ENCODE results near the gene L3MBTL4.
"Not testable (repeated sequence)": the region's sequence is repeated elsewhere in the genome, so short reads cannot be mapped to it uniquely, and the experiment has no call there.

L3MBTL4 gene

GRCh38 chr18:6414118-6414722 is 491 bp downstream of the L3MBTL4 start:
- CTCF ChIA-PET, result interaction anchor here (1.0 kb wide), 1 partner anchor 9 kb away, joined by 4 read pairs; no protein-coding TSS in a partner anchor
- no peaks in the 10 kb centered on the region for H3K36me3 ChIP-seq (ENCODE audit: control insufficient read depth in 4 of 4, insufficient read depth in 4 of 4, low read length in 3 of 4)
- peak overlapping the region; percentile 50 to 66 for H3K27ac ChIP-seq (ENCODE audit: insufficient read depth in 1 of 2, low read depth in 1 of 2, low read length in 2 of 2, poor library complexity in 1 of 2, severe bottlenecking in 2 of 2)
- peaks cover 0 to 19% (median 0%) of the 10 kb centered on the region in 5 experiments for H3K27me3 ChIP-seq (replicated peaks in 2 of 5; ENCODE audit: control insufficient read depth in 4 of 5, insufficient read depth in 5 of 5, low read length in 4 of 5)
- peak; percentile 70 to 90 (median 84) for DNase-seq
- H3K9me3 ChIP-seq (ENCODE audit: control extremely low read depth in 1 of 5, control insufficient read depth in 4 of 5, insufficient read depth in 2 of 5, low read depth in 1 of 5, low read length in 4 of 5), result no peaks in the 10 kb centered on the region
- H3K4me1 ChIP-seq (ENCODE audit: control extremely low read depth in 1 of 4, control insufficient read depth in 4 of 4, insufficient read depth in 4 of 4, low read length in 3 of 4), result peaks cover 3 to 33% (median 9%) of the 10 kb centered on the region in 4 experiments
- WGBS (ENCODE audit: insufficient coverage), result 0% methylated on average over 48 of the region's 68 CpGs
- peak overlapping the region; percentile 59 to 96 (median 81) for H3K4me3 ChIP-seq (ENCODE audit: control insufficient read depth in 1 of 7, extremely low read depth in 1 of 7, insufficient read depth in 4 of 7, low read depth in 2 of 7, low read length in 6 of 7)
- POLR2A ChIA-PET, result no interaction called here

GRCh38 chr18:6413579-6414117 is 1.1 kb downstream of the L3MBTL4 start:
- no peaks in the 10 kb centered on the region for H3K9me3 ChIP-seq (ENCODE audit: control extremely low read depth in 1 of 5, control insufficient read depth in 4 of 5, insufficient read depth in 2 of 5, low read depth in 1 of 5, low read length in 4 of 5)
- CTCF ChIA-PET, result interaction anchor here (1.0 kb wide), 1 partner anchor 9 kb away, joined by 4 read pairs; no protein-coding TSS in a partner anchor
- H3K27ac ChIP-seq (ENCODE audit: insufficient read depth in 1 of 2, low read depth in 1 of 2, low read length in 2 of 2, poor library complexity in 1 of 2, severe bottlenecking in 2 of 2), result peak overlapping the region in 1 of 2 experiments; percentile 66
- peak overlapping the region in 6 of 7 experiments; percentile 59 to 96 (median 84) for H3K4me3 ChIP-seq (ENCODE audit: control insufficient read depth in 1 of 7, extremely low read depth in 1 of 7, insufficient read depth in 4 of 7, low read depth in 2 of 7, low read length in 6 of 7)
- peaks cover 3 to 33% (median 9%) of the 10 kb centered on the region in 4 experiments for H3K4me1 ChIP-seq (ENCODE audit: control extremely low read depth in 1 of 4, control insufficient read depth in 4 of 4, insufficient read depth in 4 of 4, low read length in 3 of 4)
- H3K27me3 ChIP-seq (replicated peaks in 2 of 5; ENCODE audit: control insufficient read depth in 4 of 5, insufficient read depth in 5 of 5, low read length in 4 of 5), result peaks cover 0 to 19% (median 0%) of the 10 kb centered on the region in 5 experiments
- no peaks in the 10 kb centered on the region for H3K36me3 ChIP-seq (ENCODE audit: control insufficient read depth in 4 of 4, insufficient read depth in 4 of 4, low read length in 3 of 4)
- POLR2A ChIA-PET, result no interaction called here
- peak in 2 of 3 donors; percentile 44 to 62 for DNase-seq
- 34% methylated on average over 19 of the region's 25 CpGs for WGBS (ENCODE audit: insufficient coverage)

GRCh38 chr18:6412933-6413472 is 1.7 kb downstream of the L3MBTL4 start:
- POLR2A ChIA-PET, result no interaction called here
- CTCF ChIA-PET, result interaction anchor here (1.0 kb wide), 1 partner anchor 8 kb away, joined by 4 read pairs; no protein-coding TSS in a partner anchor
- no CpG with 5 or more reads among the region's 3 CpGs for WGBS (ENCODE audit: insufficient coverage)
- peak in 1 of 3 donors; percentile 9 for DNase-seq
- H3K9me3 ChIP-seq (ENCODE audit: control extremely low read depth in 1 of 5, control insufficient read depth in 4 of 5, insufficient read depth in 2 of 5, low read depth in 1 of 5, low read length in 4 of 5), result no peaks in the 10 kb centered on the region
- no peaks in the 10 kb centered on the region for H3K36me3 ChIP-seq (ENCODE audit: control insufficient read depth in 4 of 4, insufficient read depth in 4 of 4, low read length in 3 of 4)
- H3K4me3 ChIP-seq (ENCODE audit: control insufficient read depth in 1 of 7, extremely low read depth in 1 of 7, insufficient read depth in 4 of 7, low read depth in 2 of 7, low read length in 6 of 7), result peak overlapping the region in 5 of 7 experiments; percentile 15 to 96 (median 37)
- H3K4me1 ChIP-seq (ENCODE audit: control extremely low read depth in 1 of 4, control insufficient read depth in 4 of 4, insufficient read depth in 4 of 4, low read length in 3 of 4), result peaks cover 3 to 33% (median 9%) of the 10 kb centered on the region in 4 experiments
- H3K27ac ChIP-seq (ENCODE audit: insufficient read depth in 1 of 2, low read depth in 1 of 2, low read length in 2 of 2, poor library complexity in 1 of 2, severe bottlenecking in 2 of 2), result peak overlapping the region in 1 of 2 experiments; percentile 22
- H3K27me3 ChIP-seq (replicated peaks in 2 of 5; ENCODE audit: control insufficient read depth in 4 of 5, insufficient read depth in 5 of 5, low read length in 4 of 5), result peaks cover 0 to 19% (median 0%) of the 10 kb centered on the region in 5 experiments

GRCh38 chr18:6411382-6411781 is 3.3 kb downstream of the L3MBTL4 start:
- CTCF ChIA-PET, result no interaction called here
- Histone ChIP-seq H3K4me3 (ENCODE audit: control insufficient read depth in 1 of 7, extremely low read depth in 1 of 7, insufficient read depth in 4 of 7, low read depth in 2 of 7, low read length in 6 of 7) (no peak overlapping the region), H3K4me1 (ENCODE audit: control extremely low read depth in 1 of 4, control insufficient read depth in 4 of 4, insufficient read depth in 4 of 4, low read length in 3 of 4) (peaks cover 3 to 34% (median 9%) of the 10 kb centered on the region in 4 experiments), H3K9me3 (ENCODE audit: control extremely low read depth in 1 of 5, control insufficient read depth in 4 of 5, insufficient read depth in 2 of 5, low read depth in 1 of 5, low read length in 4 of 5) (no peaks in the 10 kb centered on the region), H3K36me3 (ENCODE audit: control insufficient read depth in 4 of 4, insufficient read depth in 4 of 4, low read length in 3 of 4) (no peaks in the 10 kb centered on the region), H3K27ac (ENCODE audit: insufficient read depth in 1 of 2, low read depth in 1 of 2, low read length in 2 of 2, poor library complexity in 1 of 2, severe bottlenecking in 2 of 2) (no peak overlapping the region), H3K27me3 (replicated peaks in 2 of 5; ENCODE audit: control insufficient read depth in 4 of 5, insufficient read depth in 5 of 5, low read length in 4 of 5) (peaks cover 0 to 16% (median 0%) of the 10 kb centered on the region in 5 experiments)
- 21% methylated on average over 2 of the region's 5 CpGs for WGBS (ENCODE audit: insufficient coverage)
- POLR2A ChIA-PET, result no interaction called here
- peak in 2 of 3 donors; percentile 22 to 39 for DNase-seq

- Histone ChIP-seq H3K27me3 (replicated peaks in 2 of 5; ENCODE audit: control insufficient read depth in 4 of 5, insufficient read depth in 5 of 5, low read length in 4 of 5) (peaks cover 0 to 9% (median 0%) of the 10 kb centered on the region in 5 experiments), H3K36me3 (ENCODE audit: control insufficient read depth in 4 of 4, insufficient read depth in 4 of 4, low read length in 3 of 4) (no peaks in the 10 kb centered on the region), H3K27ac (ENCODE audit: insufficient read depth in 1 of 2, low read depth in 1 of 2, low read length in 2 of 2, poor library complexity in 1 of 2, severe bottlenecking in 2 of 2) (no peak overlapping the region), H3K4me1 (ENCODE audit: control extremely low read depth in 1 of 4, control insufficient read depth in 4 of 4, insufficient read depth in 4 of 4, low read length in 3 of 4) (peaks cover 0 to 32% (median 8%) of the 10 kb centered on the region in 4 experiments), H3K4me3 (ENCODE audit: control insufficient read depth in 1 of 7, extremely low read depth in 1 of 7, insufficient read depth in 4 of 7, low read depth in 2 of 7, low read length in 6 of 7) (no peak overlapping the region), H3K9me3 (ENCODE audit: control extremely low read depth in 1 of 5, control insufficient read depth in 4 of 5, insufficient read depth in 2 of 5, low read depth in 1 of 5, low read length in 4 of 5) (no peaks in the 10 kb centered on the region)
- DNase-seq, result no peak
- WGBS (ENCODE audit: insufficient coverage), result 94% methylated on average over 7 of the region's 7 CpGs
- ChIA-PET POLR2A (no interaction called here), CTCF (no interaction called here)
These were observed 4.8 kb downstream of the L3MBTL4 start for GRCh38 chr18:6409933-6410332.

GRCh38 chr18:6408543-6408942 is 6.2 kb downstream of the L3MBTL4 start:
- H3K9me3 ChIP-seq (ENCODE audit: control extremely low read depth in 1 of 5, control insufficient read depth in 4 of 5, insufficient read depth in 2 of 5, low read depth in 1 of 5, low read length in 4 of 5); H3K27me3 ChIP-seq (replicated peaks in 2 of 5; ENCODE audit: control insufficient read depth in 4 of 5, insufficient read depth in 5 of 5, low read length in 4 of 5); H3K27ac ChIP-seq (ENCODE audit: insufficient read depth in 1 of 2, low read depth in 1 of 2, low read length in 2 of 2, poor library complexity in 1 of 2, severe bottlenecking in 2 of 2); CTCF ChIA-PET; DNase-seq; H3K36me3 ChIP-seq (ENCODE audit: control insufficient read depth in 4 of 4, insufficient read depth in 4 of 4, low read length in 3 of 4); H3K4me3 ChIP-seq (ENCODE audit: control insufficient read depth in 1 of 7, extremely low read depth in 1 of 7, insufficient read depth in 4 of 7, low read depth in 2 of 7, low read length in 6 of 7); POLR2A ChIA-PET: not testable (repeated sequence)
- 88% methylated on average over 3 of the region's 8 CpGs for WGBS (ENCODE audit: insufficient coverage)
- H3K4me1 ChIP-seq (ENCODE audit: control extremely low read depth in 1 of 4, control insufficient read depth in 4 of 4, insufficient read depth in 4 of 4, low read length in 3 of 4), result peaks cover 0 to 27% (median 5%) of the 10 kb centered on the region in 4 experiments

Data from common myeloid progenitor, CD34-positive (primary cell).